H1 (cell line): Measurements from ENCODE around the gene AGBL1. TPM values are rescaled to one million over a fixed set of nuclear protein-coding genes. Genes with fewer than 3 reads are reported as not detected.

ENCODE experiments used
- CTCF ChIA-PET: fragments of 300-600 bp; sonication (Branson Sonifier 250); formaldehyde crosslinking; loops from one replicate; lab custom pipeline; 2021; ENCODE audit not compliant: partially characterized antibody; lab: Charles Lee
- POLR2A ChIA-PET: fragments of 300-600 bp; sonication (Branson Sonifier 250); formaldehyde crosslinking; loops from one replicate; lab custom pipeline; 2021; ENCODE audit warnings: inconsistent platforms; ENCODE audit not compliant: partially characterized antibody; lab: Charles Lee
- DNase-seq, 2 experiments: peaks; one replicate each; pipeline versions ENCODE4 v3.0.0 to v3.0.0-alpha.2; 2010 to 2022; ENCODE audit warnings: low spot score in 2 of 2, low read depth in 1 of 2, mixed read lengths in 1 of 2
- FAIRE-seq: peaks from 2 replicates; lab custom pipeline; 2011; peaks lifted over from hg19 to GRCh38; lab: Jason Lieb, UNC
- H2AFZ ChIP-seq: 2 replicates; pipeline ENCODE4 v1.8.1; 2012; ENCODE audit warnings: low read length, inconsistent platforms
- H2AK5ac ChIP-seq: 2 replicates; pipeline ENCODE4 v1.6.1; 2013; ENCODE audit warnings: low read depth, low read length
- H2BK120ac ChIP-seq: replicated peaks from 2 replicates; pipeline ENCODE3; 2013; ENCODE audit warnings: low read depth, low read length, inconsistent platforms
- H2BK12ac ChIP-seq: 2 replicates; pipeline ENCODE4 v1.6.1; 2013; ENCODE audit warnings: low read depth, low read length
- H2BK15ac ChIP-seq: 2 replicates; pipeline ENCODE4 v1.6.1; 2013; ENCODE audit warnings: low read length
- H2BK20ac ChIP-seq: 2 replicates; pipeline ENCODE4 v1.6.1; 2013; ENCODE audit warnings: low read length
- H2BK5ac ChIP-seq: 2 replicates; pipeline ENCODE4 v1.6.1; 2013; ENCODE audit warnings: low read depth, low read length
- H3K14ac ChIP-seq: 2 replicates; pipeline ENCODE4 v1.6.1; 2013; ENCODE audit warnings: inconsistent platforms; ENCODE audit not compliant: insufficient read length
- H3K18ac ChIP-seq: 2 replicates; pipeline ENCODE4 v1.6.1; 2013; ENCODE audit warnings: low read length; ENCODE audit errors: extremely low read depth
- H3K23ac ChIP-seq: 2 replicates; pipeline ENCODE4 v1.6.1; 2013; ENCODE audit warnings: inconsistent platforms; ENCODE audit not compliant: insufficient read length
- H3K23me2 ChIP-seq: 2 replicates; pipeline ENCODE4 v1.6.1; 2013; ENCODE audit warnings: low read depth, low read length
- H3K27ac ChIP-seq: 2 replicates; pipeline ENCODE4 v1.6.1; 2011; ENCODE audit warnings: low read depth, low read length, inconsistent platforms
- H3K27me3 ChIP-seq, 4 experiments: replicated peaks in 1 of 4; 1 replicate in 1 of 4; 2 replicates in 3 of 4; pipeline versions ENCODE4 v1.6.1 to v1.8.1; 2011 to 2013; ENCODE audit warnings: low read length in 3 of 4, mild to moderate bottlenecking in 3 of 4, inconsistent platforms in 2 of 4, mixed read lengths in 2 of 4, moderate library complexity in 1 of 4; ENCODE audit not compliant: control insufficient read depth in 3 of 4, insufficient read depth in 3 of 4; ENCODE audit errors: extremely low read depth in 1 of 4
- H3K36me3 ChIP-seq, 4 experiments: 2 replicates each; pipeline versions ENCODE4 v1.6.1 to v1.8.1; 2011 to 2013; ENCODE audit warnings: mild to moderate bottlenecking in 4 of 4, low read length in 3 of 4, moderate library complexity in 2 of 4, control low read depth in 1 of 4, inconsistent platforms in 1 of 4; ENCODE audit not compliant: insufficient read depth in 4 of 4, control insufficient read depth in 2 of 4
- H3K4ac ChIP-seq: replicated peaks from 2 replicates; pipeline ENCODE3; 2013; ENCODE audit warnings: low read length, low read depth, mixed read lengths, inconsistent platforms; ENCODE audit not compliant: insufficient read length
- H3K4me1 ChIP-seq, 4 experiments: replicated peaks in 1 of 4; 1 replicate in 1 of 4; 2 replicates in 3 of 4; pipeline versions ENCODE4 v1.6.1 to v1.8.1; 2011 to 2013; ENCODE audit warnings: low read length in 3 of 4, inconsistent platforms in 2 of 4, mixed read lengths in 1 of 4; ENCODE audit not compliant: insufficient read depth in 4 of 4, control insufficient read depth in 3 of 4
- H3K4me2 ChIP-seq, 2 experiments: 2 replicates each; pipeline versions ENCODE4 v1.6.1 to v1.8.1; 2011 to 2013; ENCODE audit warnings: low read depth in 2 of 2, low read length in 2 of 2, control low read depth in 1 of 2, inconsistent platforms in 1 of 2, mild to moderate bottlenecking in 1 of 2; ENCODE audit not compliant: insufficient read depth in 1 of 2
- H3K4me3 ChIP-seq, 4 experiments: fragments of 200-600, 300-600 bp in 1 of 4; sonication (generic), shearing (Covaris generic), sonication (Bioruptor Twin) in 1 of 4; 2 replicates each; pipeline versions ENCODE4 v1.5.1 to v1.8.1; 2011 to 2016; ENCODE audit warnings: low read length in 4 of 4, low read depth in 3 of 4, control low read depth in 2 of 4, inconsistent platforms in 2 of 4, mild to moderate bottlenecking in 2 of 4, mixed read lengths in 1 of 4, moderate library complexity in 1 of 4; ENCODE audit not compliant: insufficient read depth in 2 of 4; ENCODE audit errors: extremely low read depth in 1 of 4
- H3K56ac ChIP-seq: replicated peaks from 2 replicates; pipeline ENCODE3; 2013; ENCODE audit warnings: low read depth, mild to moderate bottlenecking, mixed read lengths, low read length, inconsistent platforms; ENCODE audit not compliant: insufficient read length
- H3K79me1 ChIP-seq: 2 replicates; pipeline ENCODE4 v1.6.1; 2013; ENCODE audit warnings: low read depth, low read length, control low read depth
- H3K79me2 ChIP-seq, 2 experiments: 2 replicates each; pipeline versions ENCODE4 v1.6.1 to v1.8.1; 2012 to 2013; ENCODE audit warnings: low read length in 2 of 2, mild to moderate bottlenecking in 2 of 2, inconsistent platforms in 1 of 2; ENCODE audit not compliant: insufficient read depth in 2 of 2, control insufficient read depth in 1 of 2
- H3K9ac ChIP-seq, 4 experiments: replicated peaks in 1 of 4; 1 replicate in 1 of 4; 2 replicates in 3 of 4; pipeline versions ENCODE4 v1.6.1 to v1.8.1; 2011 to 2013; ENCODE audit warnings: low read depth in 3 of 4, low read length in 3 of 4, control low read depth in 2 of 4, mild to moderate bottlenecking in 2 of 4, moderate library complexity in 2 of 4, inconsistent platforms in 1 of 4; ENCODE audit errors: extremely low read depth in 1 of 4
- H3K9me3 ChIP-seq, 2 experiments: 2 replicates each; pipeline versions ENCODE4 v1.6.1 to v1.8.1; 2012 to 2013; ENCODE audit warnings: mild to moderate bottlenecking in 2 of 2, moderate library complexity in 2 of 2, control low read depth in 1 of 2, inconsistent platforms in 1 of 2, low read depth in 1 of 2, low read length in 1 of 2, mixed read lengths in 1 of 2; ENCODE audit not compliant: insufficient read depth in 2 of 2
- H4K20me1 ChIP-seq, 2 experiments: replicated peaks in 1 of 2; 2 replicates each; pipeline versions ENCODE3 to v1.8.1; 2011 to 2013; ENCODE audit warnings: inconsistent platforms in 2 of 2, low read length in 2 of 2, mild to moderate bottlenecking in 1 of 2; ENCODE audit not compliant: insufficient read depth in 2 of 2, control insufficient read depth in 1 of 2
- H4K5ac ChIP-seq: 2 replicates; pipeline ENCODE4 v1.6.1; 2013; ENCODE audit warnings: low read length, low read depth, mixed read lengths, inconsistent platforms; ENCODE audit not compliant: insufficient read length
- H4K8ac ChIP-seq: 2 replicates; pipeline ENCODE4 v1.8.0; 2013; ENCODE audit warnings: mild to moderate bottlenecking, moderate library complexity, low read length, inconsistent platforms; ENCODE audit not compliant: insufficient read depth; ENCODE audit errors: extremely low read depth
- H4K91ac ChIP-seq: replicated peaks from 2 replicates; pipeline ENCODE3; 2013; ENCODE audit warnings: low read length, mixed read lengths, inconsistent platforms; ENCODE audit not compliant: insufficient read length
- ASH2L ChIP-seq: fragments of 200-600, 300-600 bp; sonication (generic); IDR thresholded peaks from one replicate; pipeline ENCODE4 v1.7.1; 2017; ENCODE audit warnings: low read length
- ATF3 ChIP-seq: IDR thresholded peaks from 2 replicates; pipeline ENCODE4 v1.6.1; 2011; ENCODE audit warnings: low read depth, mild to moderate bottlenecking, low read length; ENCODE audit not compliant: insufficient read depth
- BRCA1 ChIP-seq: IDR thresholded peaks from 2 replicates; pipeline ENCODE4 v1.6.1; 2012; ENCODE audit warnings: low read depth, low read length, improper control_type of control experiment
- CEBPB ChIP-seq: IDR thresholded peaks from 2 replicates; pipeline ENCODE4 v1.6.1; 2012; ENCODE audit warnings: low read depth, low read length
- CREB1 ChIP-seq: IDR thresholded peaks from 2 replicates; pipeline ENCODE4 v1.6.1; 2012; ENCODE audit warnings: inconsistent platforms
- FOSL1 ChIP-seq: IDR thresholded peaks from 2 replicates; pipeline ENCODE4 v1.6.1; 2011; ENCODE audit warnings: mild to moderate bottlenecking, low read depth, low read length, moderate library complexity; ENCODE audit not compliant: insufficient read depth
- JUND ChIP-seq: IDR thresholded peaks from 2 replicates; pipeline ENCODE4 v1.6.1; 2011; ENCODE audit warnings: mild to moderate bottlenecking, improper control_type of control experiment, low read length
- KDM5A ChIP-seq: fragments of 200-600 bp; IDR thresholded peaks from 2 replicates; pipeline ENCODE4 v1.7.1; 2012; ENCODE audit warnings: mild to moderate bottlenecking, low read length, inconsistent platforms, mixed read lengths
- RAD21 ChIP-seq, 2 experiments: IDR thresholded peaks in 1 of 2; conservative IDR thresholded peaks in 1 of 2; 2 replicates each; pipeline ENCODE4 v1.6.1; 2011; ENCODE audit warnings: low read depth in 2 of 2, low read length in 2 of 2, improper control_type of control experiment in 1 of 2, inconsistent platforms in 1 of 2, mild to moderate bottlenecking in 1 of 2, moderate library complexity in 1 of 2
- RXRA ChIP-seq: IDR thresholded peaks from 2 replicates; pipeline ENCODE4 v1.6.1; 2011; ENCODE audit warnings: low read depth, mild to moderate bottlenecking, low read length, moderate library complexity; ENCODE audit not compliant: insufficient read depth
- SIRT6 ChIP-seq: IDR thresholded peaks from one replicate; pipeline ENCODE4 v1.7.1; 2012; ENCODE audit warnings: low read length, inconsistent platforms
- SIX5 ChIP-seq: IDR thresholded peaks from 2 replicates; pipeline ENCODE4 v1.6.1; 2011; ENCODE audit warnings: mild to moderate bottlenecking, low read depth, low read length
- SP2 ChIP-seq: IDR thresholded peaks from 2 replicates; pipeline ENCODE4 v1.6.1; 2012; ENCODE audit warnings: mild to moderate bottlenecking, low read length, inconsistent platforms
- TEAD4 ChIP-seq: IDR thresholded peaks from 2 replicates; pipeline ENCODE4 v1.6.1; 2012; ENCODE audit warnings: low read depth, low read length, inconsistent platforms, mixed read lengths
- USF2 ChIP-seq: IDR thresholded peaks from 2 replicates; pipeline ENCODE4 v1.6.1; 2011; ENCODE audit warnings: low read length, improper control_type of control experiment
- WGBS, 2 experiments: shearing (Covaris generic) in 1 of 2; methylation state at CpG; one replicate each; pipeline versions ENCODE4 v1.1.6 to v1.1.7; 2013 to 2015; ENCODE audit warnings: low lambda C conversion rate in 2 of 2, mixed read lengths in 2 of 2, inconsistent platforms in 1 of 2, low coverage in 1 of 2, missing lambda C conversion rate in 1 of 2; ENCODE audit not compliant: insufficient replicate concordance in 2 of 2, insufficient coverage in 1 of 2, insufficient read length in 1 of 2; ENCODE audit errors: extremely low coverage in 1 of 2, missing lambda C conversion rate in 1 of 2; 5-methylcytosine and 5-hydroxymethylcytosine counted together
- polyA plus RNA-seq, 7 experiments: library from polyadenylated mRNA; depleted of rRNA in 3 of 7; stranded (reverse) in 5 of 7; unstranded in 2 of 7; fragments of >200 nt in 5 of 7; fragments of 200-250 nt in 2 of 7; gene quantifications; 1 replicate in 5 of 7; 2 replicates in 1 of 7; 4 replicates in 1 of 7; pipeline versions ENCODE4 v1.2.1 to v1.2.3, GENCODE V29; 2011 to 2013; ENCODE audit warnings: missing spikeins in 2 of 7, mixed read lengths in 2 of 7
- total RNA-seq: library from RNA; stranded (reverse); fragmentation: NEBNext Ultra II Directional; extraction: Animal tissue kit (Norgen Biotek cat#: 25700); gene quantifications from 2 replicates; pipeline ENCODE4 v1.2.1, GENCODE V29; 2021

AGBL1 gene
- total and polyA plus RNA-seq, 2 of the 8 experiments (the other 6 are each of a cell fraction or from before 2014, with no cell fraction given), result not detected

- Histone ChIP-seq H4K91ac (no peak overlapping the region), H2BK15ac (no peak overlapping the region), H4K20me1 (no peaks in the 10 kb centered on the region), H3K9me3 (no peaks in the 10 kb centered on the region), H3K9ac (no peak overlapping the region), H2BK120ac (no peak overlapping the region), H3K4me2 (no peak overlapping the region), H4K5ac (no peak overlapping the region), H3K79me2 (no peaks in the 10 kb centered on the region), H3K14ac (no peak overlapping the region), H3K27ac (no peak overlapping the region), H3K18ac (no peak overlapping the region), H3K23me2 (no peaks in the 10 kb centered on the region), H2BK5ac (no peak overlapping the region), H3K23ac (no peak overlapping the region), H3K36me3 (no peaks in the 10 kb centered on the region), H2BK20ac (no peak overlapping the region), H4K8ac (no peak overlapping the region), H3K4ac (no peak overlapping the region), H3K79me1 (no peaks in the 10 kb centered on the region), H3K56ac (no peak overlapping the region), H2AFZ (no peak overlapping the region), H2AK5ac (no peak overlapping the region), H3K27me3 (no peaks in the 10 kb centered on the region), H2BK12ac (no peak overlapping the region), H3K4me1 (no peaks in the 10 kb centered on the region), H3K4me3 (no peak overlapping the region)
- POLR2A ChIA-PET, result no interaction called here
- WGBS, 2 experiments, result 94% methylated on average over 7 of the region's 7 CpGs; no CpG with 5 or more reads in 1 of the 2 experiments
- DNase-seq (no peak), FAIRE-seq (no peak)
- CTCF ChIA-PET, result no interaction called here
- TF ChIP-seq CEBPB (no peak), JUND (no peak), RXRA (no peak), RAD21 (IDR thresholded peaks at IDR 0.05 in 1 of 2, conservative IDR thresholded peaks at IDR 0.05 in 1 of 2; ENCODE audit: low read depth in 2 of 2, low read length in 2 of 2) (no peak), SP2 (no peak), ASH2L (no peak), BRCA1 (no peak), KDM5A (no peak), CREB1 (no peak), TEAD4 (no peak), FOSL1 (no peak), ATF3 (no peak), SIRT6 (no peak), SIX5 (no peak), USF2 (no peak)
These were observed 734.2 kb downstream of the AGBL1 start for GRCh38 chr15:86813892-86814291.
